ENCODE measurements around the gene CABLES1. TPM values are rescaled to one million over a fixed set of nuclear protein-coding genes. Genes with fewer than 3 reads are reported as not detected.
A peak's percentile ranks its signal among the peaks of the same experiment; 100 is the strongest.

CABLES1 gene
- polyA plus RNA-seq, 3 donors = 0.09 to 0.15 TPM; not detected in 1

DNA sequence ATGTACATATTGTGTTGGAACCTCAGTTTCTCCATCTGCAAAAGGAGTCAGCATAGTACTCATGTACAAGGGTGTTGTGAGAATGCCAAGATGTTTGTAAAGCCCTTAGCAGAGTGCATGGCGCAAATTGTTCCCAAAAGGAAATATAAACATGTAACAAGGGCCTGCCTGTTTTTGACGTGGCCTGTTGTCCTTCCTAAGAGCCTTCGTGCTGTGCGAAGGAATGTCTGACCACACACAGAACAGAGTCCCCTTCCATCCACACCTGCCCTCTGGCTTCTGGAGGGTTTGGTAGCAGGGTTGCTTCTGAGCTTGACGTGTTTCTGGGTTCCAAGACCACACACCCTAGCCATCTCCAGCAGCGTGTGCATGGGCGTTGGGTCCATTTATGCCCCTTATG lies 34.9 kb downstream of the CABLES1 start:
- Histone ChIP-seq H3K4me1 (ENCODE audit: control insufficient read depth in 1 of 2, insufficient read depth in 2 of 2, low read length in 2 of 2) (no peaks in the 10 kb centered on the region), H3K4me2 (replicated peaks; ENCODE audit: extremely low read depth, low read length, poor library complexity, severe bottlenecking) (no peak overlapping the region), H3K9me3 (replicated peaks in 1 of 2; ENCODE audit: control insufficient read depth in 1 of 2, insufficient read depth in 1 of 2, low read length in 2 of 2) (no peaks in the 10 kb centered on the region), H3K9ac (ENCODE audit: insufficient read depth, low read length, poor library complexity, severe bottlenecking) (no peak overlapping the region), H2AFZ (ENCODE audit: insufficient read depth, low read depth, low read length, poor library complexity, severe bottlenecking) (no peak overlapping the region), H3K36me3 (replicated peaks in 1 of 2; ENCODE audit: control insufficient read depth in 1 of 2, insufficient read depth in 2 of 2, low read length in 2 of 2) (no peaks in the 10 kb centered on the region), H4K20me1 (ENCODE audit: insufficient read depth, low read length) (no peaks in the 10 kb centered on the region), H3K79me2 (ENCODE audit: insufficient read depth, low read length) (no peaks in the 10 kb centered on the region), H3K27me3 (ENCODE audit: control insufficient read depth in 2 of 2, insufficient read depth in 2 of 2, low read length in 2 of 2) (no peaks in the 10 kb centered on the region), H3K4me3 (replicated peaks in 1 of 3; ENCODE audit: low read depth in 2 of 3, low read length in 3 of 3) (no peak overlapping the region), H3K27ac (ENCODE audit: low read depth in 1 of 2, low read length in 2 of 2) (no peak overlapping the region)
- TF ChIP-seq, protein P1, sequence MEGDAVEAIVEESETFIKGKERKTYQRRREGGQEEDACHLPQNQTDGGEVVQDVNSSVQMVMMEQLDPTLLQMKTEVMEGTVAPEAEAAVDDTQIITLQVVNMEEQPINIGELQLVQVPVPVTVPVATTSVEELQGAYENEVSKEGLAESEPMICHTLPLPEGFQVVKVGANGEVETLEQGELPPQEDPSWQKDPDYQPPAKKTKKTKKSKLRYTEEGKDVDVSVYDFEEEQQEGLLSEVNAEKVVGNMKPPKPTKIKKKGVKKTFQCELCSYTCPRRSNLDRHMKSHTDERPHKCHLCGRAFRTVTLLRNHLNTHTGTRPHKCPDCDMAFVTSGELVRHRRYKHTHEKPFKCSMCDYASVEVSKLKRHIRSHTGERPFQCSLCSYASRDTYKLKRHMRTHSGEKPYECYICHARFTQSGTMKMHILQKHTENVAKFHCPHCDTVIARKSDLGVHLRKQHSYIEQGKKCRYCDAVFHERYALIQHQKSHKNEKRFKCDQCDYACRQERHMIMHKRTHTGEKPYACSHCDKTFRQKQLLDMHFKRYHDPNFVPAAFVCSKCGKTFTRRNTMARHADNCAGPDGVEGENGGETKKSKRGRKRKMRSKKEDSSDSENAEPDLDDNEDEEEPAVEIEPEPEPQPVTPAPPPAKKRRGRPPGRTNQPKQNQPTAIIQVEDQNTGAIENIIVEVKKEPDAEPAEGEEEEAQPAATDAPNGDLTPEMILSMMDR (IDR thresholded peaks at IDR 0.05) = no peak
- H3K4me1 Mint-ChIP-seq = no peaks in the 10 kb centered on the region
- no peak overlapping the region for H3K4me3 Mint-ChIP-seq
- H3K27me3 Mint-ChIP-seq (ENCODE audit: low read depth in 3 of 3) = peaks cover 0 to 2% (median 0%) of the 10 kb centered on the region in 3 donors
- WGBS (ENCODE audit: insufficient coverage) = 95% methylated on average over 4 of the region's 7 CpGs
- intact Hi-C loops (cut with micrococcal nuclease) = no loop called here
- no peaks in the 10 kb centered on the region for H3K9me3 Mint-ChIP-seq
- H3K27ac Mint-ChIP-seq = no peak overlapping the region
- no peaks in the 10 kb centered on the region for H3K36me3 Mint-ChIP-seq
- DNase-seq = no peak

DNA sequence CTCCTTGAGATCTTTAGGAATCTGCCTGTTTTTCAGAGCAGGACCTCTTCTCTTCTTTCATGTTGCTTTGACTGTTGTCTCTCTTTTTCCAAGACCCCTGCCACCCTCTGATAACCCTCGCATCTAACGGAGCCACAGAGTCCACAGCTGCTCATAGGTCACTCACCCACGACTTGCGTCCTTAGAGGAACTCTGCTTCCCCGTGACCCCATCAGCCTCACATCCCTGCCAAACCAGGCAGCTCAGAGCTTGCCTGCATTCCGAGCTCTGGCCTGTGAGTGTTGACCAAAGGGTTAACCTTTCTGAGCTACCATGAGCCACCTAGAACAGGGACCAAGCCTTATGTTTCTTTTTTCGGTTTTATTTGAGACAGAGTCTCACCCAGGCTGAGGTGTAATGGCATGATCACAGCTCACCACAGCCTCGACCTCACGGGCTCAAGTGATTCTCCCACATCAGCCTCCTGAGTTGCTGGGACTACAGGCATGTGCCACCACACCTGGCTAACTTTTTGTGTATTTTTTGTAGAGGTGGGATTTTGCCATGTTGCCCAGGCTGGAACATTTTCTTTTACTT lies 36.4 kb downstream of the CABLES1 start:
- intact Hi-C loops (cut with micrococcal nuclease) = no loop called here
- H4K20me1 ChIP-seq (ENCODE audit: insufficient read depth, low read length) = no peaks in the 10 kb centered on the region
- H3K9ac ChIP-seq (ENCODE audit: insufficient read depth, low read length, poor library complexity, severe bottlenecking) = no peak overlapping the region
- H3K27ac ChIP-seq (ENCODE audit: low read depth in 1 of 2, low read length in 2 of 2) = no peak overlapping the region
- no peak overlapping the region for H3K4me2 ChIP-seq (replicated peaks; ENCODE audit: extremely low read depth, low read length, poor library complexity, severe bottlenecking)
- H3K27ac Mint-ChIP-seq = peak overlapping the region in 1 of 7 donors; percentile 27
- no peaks in the 10 kb centered on the region for H3K4me1 Mint-ChIP-seq
- H3K27me3 ChIP-seq (ENCODE audit: control insufficient read depth in 2 of 2, insufficient read depth in 2 of 2, low read length in 2 of 2) = no peaks in the 10 kb centered on the region
- H3K4me3 Mint-ChIP-seq = no peak overlapping the region
- no peak for DNase-seq
- no peaks in the 10 kb centered on the region for H3K36me3 ChIP-seq (replicated peaks in 1 of 2; ENCODE audit: control insufficient read depth in 1 of 2, insufficient read depth in 2 of 2, low read length in 2 of 2)
- H3K79me2 ChIP-seq (ENCODE audit: insufficient read depth, low read length) = no peaks in the 10 kb centered on the region
- TF ChIP-seq, protein P1 (IDR thresholded peaks at IDR 0.05) = no peak
- H3K9me3 Mint-ChIP-seq = no peaks in the 10 kb centered on the region
- H2AFZ ChIP-seq (ENCODE audit: insufficient read depth, low read depth, low read length, poor library complexity, severe bottlenecking) = no peak overlapping the region
- H3K9me3 ChIP-seq (replicated peaks in 1 of 2; ENCODE audit: control insufficient read depth in 1 of 2, insufficient read depth in 1 of 2, low read length in 2 of 2) = no peaks in the 10 kb centered on the region
- no peaks in the 10 kb centered on the region for H3K4me1 ChIP-seq (ENCODE audit: control insufficient read depth in 1 of 2, insufficient read depth in 2 of 2, low read length in 2 of 2)
- peaks cover 0 to 2% (median 0%) of the 10 kb centered on the region in 3 donors for H3K27me3 Mint-ChIP-seq (ENCODE audit: low read depth in 3 of 3)
- no peak overlapping the region for H3K4me3 ChIP-seq (replicated peaks in 1 of 3; ENCODE audit: low read depth in 2 of 3, low read length in 3 of 3)
- WGBS (ENCODE audit: insufficient coverage) = 99% methylated on average over 7 of the region's 9 CpGs
- no peaks in the 10 kb centered on the region for H3K36me3 Mint-ChIP-seq
